Transverse colon (tissue), 4 donors: Measurements from ENCODE around the gene SESTD1. TPM values are rescaled to one million over a fixed set of nuclear protein-coding genes. Genes with fewer than 3 reads are reported as not detected.

ENCODE experiments used
- DNase-seq: peaks from one replicate; pipeline ENCODE4 v3.0.0-alpha.2; 2019
- H3K27ac ChIP-seq, 4 donors: fragments of 200-600 bp; sonication (generic); 2 replicates each; pipeline ENCODE4 v1.5.1; 2016 to 2018; ENCODE audit warnings: inconsistent platforms in 4 of 4
- H3K27me3 ChIP-seq: fragments of 200-600 bp; sonication (generic); 2 replicates; pipeline ENCODE4 v1.5.1; 2017; ENCODE audit warnings: inconsistent platforms
- H3K36me3 ChIP-seq, 4 donors: fragments of 200-600 bp; sonication (generic); 2 replicates each; pipeline ENCODE4 v1.5.1; 2017 to 2019; ENCODE audit warnings: inconsistent platforms in 4 of 4
- H3K4me1 ChIP-seq, 4 donors: fragments of 200-600 bp; sonication (generic); 2 replicates each; pipeline ENCODE4 v1.5.1; 2017 to 2020; ENCODE audit warnings: inconsistent platforms in 4 of 4
- H3K4me3 ChIP-seq, 4 donors: fragments of 200-600 bp; sonication (generic); 1 replicate in 1 of 4; 2 replicates in 3 of 4; pipeline versions ENCODE4 v1.5.1 to v1.6.1; 2017 to 2019; ENCODE audit warnings: inconsistent platforms in 4 of 4
- H3K9me3 ChIP-seq, 2 donors: fragments of 200-600 bp; sonication (generic); 2 replicates each; pipeline ENCODE4 v1.5.1; 2017 to 2019; ENCODE audit warnings: inconsistent platforms in 2 of 2
- CTCF ChIP-seq, 5 experiments: fragments of 200-600 bp in 3 of 5; fragments of 450-650 bp in 2 of 5; sonication (generic) in 3 of 5; IDR thresholded peaks; 1 replicate in 2 of 5; 2 replicates in 3 of 5; pipeline ENCODE4 v1.5.1; 2016 to 2017; ENCODE audit warnings: antibody characterized with exemption in 5 of 5, inconsistent platforms in 3 of 5, mild to moderate bottlenecking in 2 of 5, moderate library complexity in 1 of 5
- EP300 ChIP-seq: sonication (generic); formaldehyde crosslinking; IDR thresholded peaks from one replicate; pipeline ENCODE4 v1.6.1; 2017; ENCODE audit warnings: antibody characterized with exemption, low read depth
- POLR2A ChIP-seq: fragments of 450-650 bp; IDR thresholded peaks from one replicate; pipeline ENCODE4 v1.6.1; 2016; ENCODE audit warnings: antibody characterized with exemption, mild to moderate bottlenecking, moderate library complexity
- POLR2AphosphoS5 ChIP-seq, 3 donors: sonication (generic); formaldehyde crosslinking; IDR thresholded peaks; one replicate each; pipeline ENCODE4 v1.6.1; 2016; ENCODE audit warnings: antibody characterized with exemption in 3 of 3
- WGBS, 2 donors: methylation state at CpG; one replicate each; pipeline ENCODE4 v1.1.5; 2018; ENCODE audit warnings: low coverage in 1 of 2; 5-methylcytosine and 5-hydroxymethylcytosine counted together
- in situ Hi-C, 4 donors: fragments of 200-750 bp; cut with MboI; loops; one replicate each; pipeline versions ENCODE4 v1.15.0 to v1.15.1; 2017; ENCODE audit warnings: low sequenced_read_pairs in 3 of 4, low pct_ligation_motif_present in 1 of 4, low pct_unique_long_range_greater_than_20kb in 1 of 4
- intact Hi-C: fragments of 100-400 bp; cut with DNase I; formaldehyde crosslinking; loops from one replicate; pipeline ENCODE4 v1.15.1; 2023; ENCODE audit warnings: low total_unique reads
- total RNA-seq, 4 donors: library from RNA; depleted of rRNA; stranded (reverse); fragments of >200 nt; gene quantifications; one replicate each; pipeline ENCODE4 v1.1.0, GENCODE V29; 2016

The SESTD1 gene
- total RNA-seq, 4 donors from 2014 or later, result 12.6 to 44.1 (median 22.3) TPM

- in situ Hi-C loops (no loop called here), intact Hi-C loops (no loop called here)
- Histone ChIP-seq H3K4me3 (no peak overlapping the region), H3K27ac (no peak overlapping the region), H3K36me3 (no peaks in the 10 kb centered on the region), H3K27me3 (no peaks in the 10 kb centered on the region), H3K9me3 (no peaks in the 10 kb centered on the region), H3K4me1 (peaks cover 0 to 21% (median 3%) of the 10 kb centered on the region in 4 donors)
- TF ChIP-seq CTCF (IDR thresholded peaks at IDR 0.05), result no peak
- TF ChIP-seq POLR2A, result no peak
- no peak for TF ChIP-seq POLR2AphosphoS5 (IDR thresholded peaks at IDR 0.05)
- no peak for TF ChIP-seq EP300
- WGBS, 2 donors, result 9 to 33% methylated on average over 1 of the region's 1 CpG
- no peak for DNase-seq
Observed at GRCh38 chr2:179253226-179253625, 11.4 kb downstream of the SESTD1 start.

- no peaks in the 10 kb centered on the region for H3K27me3 ChIP-seq
- H3K27ac ChIP-seq, result peak overlapping the region in 1 of 4 donors; percentile 12
- no peaks in the 10 kb centered on the region for H3K36me3 ChIP-seq
- 34 to 52% methylated on average over 2 of the region's 2 CpGs for WGBS, 2 donors
- H3K9me3 ChIP-seq, result no peaks in the 10 kb centered on the region
- no peak for TF ChIP-seq CTCF (IDR thresholded peaks at IDR 0.05)
- no peak for TF ChIP-seq EP300
- TF ChIP-seq POLR2A, result no peak
- no peak for TF ChIP-seq POLR2AphosphoS5 (IDR thresholded peaks at IDR 0.05)
- intact Hi-C loops (no loop called here), in situ Hi-C loops (no loop called here)
- H3K4me1 ChIP-seq, result peaks cover 0 to 27% (median 5%) of the 10 kb centered on the region in 4 donors
- no peak overlapping the region for H3K4me3 ChIP-seq
- DNase-seq, result no peak
Observed at GRCh38 chr2:179252423-179252822, 12.2 kb downstream of the SESTD1 start.

- no peaks in the 10 kb centered on the region for H3K27me3 ChIP-seq
- peaks cover 0 to 30% (median 5%) of the 10 kb centered on the region in 4 donors for H3K4me1 ChIP-seq
- in situ Hi-C loops (no loop called here), intact Hi-C loops (no loop called here)
- DNase-seq, result no peak
- TF ChIP-seq EP300 (no peak), CTCF (IDR thresholded peaks at IDR 0.05) (no peak), POLR2A (no peak), POLR2AphosphoS5 (IDR thresholded peaks at IDR 0.05) (no peak)
- H3K4me3 ChIP-seq, result no peak overlapping the region
- no peaks in the 10 kb centered on the region for H3K9me3 ChIP-seq
- no peaks in the 10 kb centered on the region for H3K36me3 ChIP-seq
- peak overlapping the region in 1 of 4 donors; percentile 12 for H3K27ac ChIP-seq
Observed at GRCh38 chr2:179251870-179252269, 12.8 kb downstream of the SESTD1 start.

DNA sequence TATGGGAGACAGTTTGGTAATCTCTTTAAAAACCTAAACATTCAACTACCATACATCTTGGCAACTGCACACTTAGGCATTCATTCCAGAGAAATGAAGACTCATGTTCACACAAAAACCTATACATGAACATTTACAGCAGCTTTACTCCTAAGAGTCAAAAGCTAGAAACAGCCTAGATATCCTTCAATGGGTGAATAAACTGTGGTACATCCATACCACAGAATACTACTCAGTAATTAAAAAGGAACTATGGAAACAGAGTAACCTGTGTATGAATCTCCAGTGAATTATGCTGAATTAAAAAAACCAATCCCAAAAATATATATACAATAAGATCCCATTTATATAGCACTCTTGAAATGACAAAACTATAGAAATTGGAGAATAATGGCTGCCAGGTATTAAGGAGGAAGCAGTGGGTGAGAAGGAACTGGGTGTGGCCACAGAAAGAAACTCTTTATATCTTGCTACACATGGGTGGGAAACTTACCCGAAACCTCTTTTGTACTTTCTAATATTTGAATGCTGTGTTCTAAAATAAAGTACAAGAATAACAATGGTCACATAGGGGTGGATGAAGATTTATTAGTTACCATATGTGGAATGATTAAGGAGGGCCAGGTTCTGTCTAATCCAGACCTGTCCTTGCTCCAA lies 13.7 kb downstream of the SESTD1 start:
- TF ChIP-seq POLR2A, result no peak
- no peak for TF ChIP-seq POLR2AphosphoS5 (IDR thresholded peaks at IDR 0.05)
- TF ChIP-seq EP300, result no peak
- Histone ChIP-seq H3K9me3 (no peaks in the 10 kb centered on the region), H3K4me1 (peaks cover 0 to 30% (median 5%) of the 10 kb centered on the region in 4 donors), H3K36me3 (no peaks in the 10 kb centered on the region), H3K4me3 (no peak overlapping the region), H3K27me3 (no peaks in the 10 kb centered on the region), H3K27ac (no peak overlapping the region)
- DNase-seq, result no peak
- WGBS, 2 donors, result 69% methylated on average over 1 of the region's 1 CpG; no CpG with 5 or more reads in 1 of the 2 donors
- in situ Hi-C loops (no loop called here), intact Hi-C loops (no loop called here)

GRCh38 chr2:179250095-179250494 lies 14.5 kb downstream of the SESTD1 start:
- peaks cover 0 to 30% (median 5%) of the 10 kb centered on the region in 4 donors for H3K4me1 ChIP-seq
- intact Hi-C loops (no loop called here), in situ Hi-C loops (no loop called here)
- no peaks in the 10 kb centered on the region for H3K36me3 ChIP-seq
- TF ChIP-seq POLR2A (no peak), EP300 (no peak), CTCF (IDR thresholded peaks at IDR 0.05) (no peak), POLR2AphosphoS5 (IDR thresholded peaks at IDR 0.05) (no peak)
- no peak overlapping the region for H3K27ac ChIP-seq
- DNase-seq, result no peak
- no peak overlapping the region for H3K4me3 ChIP-seq
- H3K9me3 ChIP-seq, result no peaks in the 10 kb centered on the region
- no peaks in the 10 kb centered on the region for H3K27me3 ChIP-seq
- WGBS, 2 donors, result 61 to 84% methylated on average over 2 to 3 of the region's 3 CpGs
